Transverse colon (tissue), 4 donors: ENCODE data around the gene KRT33A. TPM values are rescaled to one million over a fixed set of nuclear protein-coding genes. Genes with fewer than 3 reads are reported as not detected.
"Not testable (repeated sequence)": the region's sequence is repeated elsewhere in the genome, so short reads cannot be mapped to it uniquely, and the experiment has no call there.

Experiments
- DNase-seq: peaks from one replicate; pipeline ENCODE4 v3.0.0-alpha.2; 2019
- H3K27ac ChIP-seq, 4 donors: fragments of 200-600 bp; sonication (generic); 2 replicates each; pipeline ENCODE4 v1.5.1; 2016 to 2018; ENCODE audit warnings: inconsistent platforms in 4 of 4
- H3K27me3 ChIP-seq: fragments of 200-600 bp; sonication (generic); 2 replicates; pipeline ENCODE4 v1.5.1; 2017; ENCODE audit warnings: inconsistent platforms
- H3K36me3 ChIP-seq, 4 donors: fragments of 200-600 bp; sonication (generic); 2 replicates each; pipeline ENCODE4 v1.5.1; 2017 to 2019; ENCODE audit warnings: inconsistent platforms in 4 of 4
- H3K4me1 ChIP-seq, 4 donors: fragments of 200-600 bp; sonication (generic); 2 replicates each; pipeline ENCODE4 v1.5.1; 2017 to 2020; ENCODE audit warnings: inconsistent platforms in 4 of 4
- H3K4me3 ChIP-seq, 4 donors: fragments of 200-600 bp; sonication (generic); 1 replicate in 1 of 4; 2 replicates in 3 of 4; pipeline versions ENCODE4 v1.5.1 to v1.6.1; 2017 to 2019; ENCODE audit warnings: inconsistent platforms in 4 of 4
- H3K9me3 ChIP-seq, 2 donors: fragments of 200-600 bp; sonication (generic); 2 replicates each; pipeline ENCODE4 v1.5.1; 2017 to 2019; ENCODE audit warnings: inconsistent platforms in 2 of 2
- CTCF ChIP-seq, 5 experiments: fragments of 200-600 bp in 3 of 5; fragments of 450-650 bp in 2 of 5; sonication (generic) in 3 of 5; IDR thresholded peaks; 1 replicate in 2 of 5; 2 replicates in 3 of 5; pipeline ENCODE4 v1.5.1; 2016 to 2017; ENCODE audit warnings: antibody characterized with exemption in 5 of 5, inconsistent platforms in 3 of 5, mild to moderate bottlenecking in 2 of 5, moderate library complexity in 1 of 5
- EP300 ChIP-seq: sonication (generic); formaldehyde crosslinking; IDR thresholded peaks from one replicate; pipeline ENCODE4 v1.6.1; 2017; ENCODE audit warnings: antibody characterized with exemption, low read depth
- POLR2A ChIP-seq: fragments of 450-650 bp; IDR thresholded peaks from one replicate; pipeline ENCODE4 v1.6.1; 2016; ENCODE audit warnings: antibody characterized with exemption, mild to moderate bottlenecking, moderate library complexity
- POLR2AphosphoS5 ChIP-seq, 3 donors: sonication (generic); formaldehyde crosslinking; IDR thresholded peaks; one replicate each; pipeline ENCODE4 v1.6.1; 2016; ENCODE audit warnings: antibody characterized with exemption in 3 of 3
- WGBS, 2 donors: methylation state at CpG; one replicate each; pipeline ENCODE4 v1.1.5; 2018; ENCODE audit warnings: low coverage in 1 of 2; 5-methylcytosine and 5-hydroxymethylcytosine counted together
- in situ Hi-C, 4 donors: fragments of 200-750 bp; cut with MboI; loops; one replicate each; pipeline versions ENCODE4 v1.15.0 to v1.15.1; 2017; ENCODE audit warnings: low sequenced_read_pairs in 3 of 4, low pct_ligation_motif_present in 1 of 4, low pct_unique_long_range_greater_than_20kb in 1 of 4
- intact Hi-C: fragments of 100-400 bp; cut with DNase I; formaldehyde crosslinking; loops from one replicate; pipeline ENCODE4 v1.15.1; 2023; ENCODE audit warnings: low total_unique reads
- total RNA-seq, 4 donors: library from RNA; depleted of rRNA; stranded (reverse); fragments of >200 nt; gene quantifications; one replicate each; pipeline ENCODE4 v1.1.0, GENCODE V29; 2016

The KRT33A gene
- total RNA-seq, 4 donors from 2014 or later, result not detected

DNA sequence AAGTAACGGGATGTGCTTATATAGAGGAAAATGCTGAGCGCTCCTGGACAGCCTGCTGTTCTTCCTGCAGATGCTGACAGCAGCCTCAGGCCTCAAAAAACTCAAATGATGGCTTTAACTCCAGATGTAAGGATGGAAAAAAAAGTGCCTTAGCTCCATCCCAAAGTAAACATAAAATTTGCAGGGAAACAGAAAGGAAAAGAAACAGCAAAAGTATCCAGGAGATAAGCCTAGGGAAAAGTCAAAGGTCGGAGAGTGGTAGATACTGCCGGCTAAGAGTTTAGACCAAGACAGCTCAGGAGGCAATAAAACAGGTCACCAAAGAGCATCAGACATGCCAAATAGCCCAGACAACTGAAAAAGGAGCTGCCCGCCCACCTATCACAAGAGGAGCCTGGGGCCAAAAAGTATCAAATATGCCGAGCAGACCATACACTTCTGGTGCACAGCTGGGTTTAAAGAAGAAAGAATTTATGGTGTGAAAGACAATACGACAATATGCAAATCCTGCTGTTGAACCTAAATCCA, 39.8 kb upstream of the KRT33A start:
- in situ Hi-C loops, result no loop called here
- no peak overlapping the region for H3K27ac ChIP-seq
- TF ChIP-seq EP300 (no peak), POLR2AphosphoS5 (IDR thresholded peaks at IDR 0.05) (no peak)
- no peaks in the 10 kb centered on the region for H3K36me3 ChIP-seq
- H3K9me3 ChIP-seq, result peaks cover 9 to 12% of the 10 kb centered on the region in 2 donors
- no peak overlapping the region for H3K4me3 ChIP-seq
- DNase-seq, result no peak
- 56 to 66% methylated on average over 5 to 7 of the region's 7 CpGs for WGBS, 2 donors
- intact Hi-C loops, result no loop called here
- peaks cover 29% of the 10 kb centered on the region for H3K27me3 ChIP-seq
- no peaks in the 10 kb centered on the region for H3K4me1 ChIP-seq

- Histone ChIP-seq H3K4me3 (no peak overlapping the region), H3K27ac (no peak overlapping the region), H3K36me3 (no peaks in the 10 kb centered on the region), H3K4me1 (no peaks in the 10 kb centered on the region), H3K27me3 (peaks cover 28% of the 10 kb centered on the region), H3K9me3 (peaks cover 9 to 14% of the 10 kb centered on the region in 2 donors)
- no peak for DNase-seq
- intact Hi-C loops, result no loop called here
- WGBS, 2 donors, result 70 to 83% methylated on average over 2 to 4 of the region's 4 CpGs
- in situ Hi-C loops, result no loop called here
- TF ChIP-seq CTCF (IDR thresholded peaks at IDR 0.05), result no peak
- no peak for TF ChIP-seq POLR2A
- TF ChIP-seq POLR2AphosphoS5 (IDR thresholded peaks at IDR 0.05), result no peak
- TF ChIP-seq EP300, result no peak
Observed at GRCh38 chr17:41387670-41388069, 37.0 kb upstream of the KRT33A start.

DNA sequence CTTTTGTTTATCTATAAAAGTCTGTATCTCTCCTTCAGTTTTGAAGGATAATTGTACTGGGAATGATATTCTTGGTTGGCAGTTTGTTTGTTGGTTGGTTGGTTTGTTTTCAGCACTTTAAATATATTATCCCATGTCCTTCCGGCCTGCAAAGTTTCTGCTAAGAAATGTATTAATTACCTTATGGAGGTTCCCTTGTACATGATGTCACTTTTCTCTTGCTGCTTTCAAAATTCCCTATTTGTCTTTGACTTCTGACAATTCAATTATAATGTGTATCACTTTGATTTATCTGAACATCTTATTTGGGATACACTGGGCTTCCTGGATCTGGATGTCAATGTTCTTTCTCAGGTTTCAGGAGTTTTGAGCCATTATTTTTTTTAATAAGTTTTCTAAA, 35.6 kb upstream of the KRT33A start:
- H3K9me3 ChIP-seq, result peaks cover 9 to 14% of the 10 kb centered on the region in 2 donors
- no peaks in the 10 kb centered on the region for H3K4me1 ChIP-seq
- H3K27me3 ChIP-seq, result peaks cover 27% of the 10 kb centered on the region
- no peak overlapping the region for H3K27ac ChIP-seq
- intact Hi-C loops, result no loop called here
- DNase-seq, result no peak
- TF ChIP-seq POLR2AphosphoS5 (IDR thresholded peaks at IDR 0.05) (no peak), POLR2A (no peak), EP300 (no peak), CTCF (IDR thresholded peaks at IDR 0.05) (no peak)
- WGBS, 2 donors, result 73 to 89% methylated on average over 1 of the region's 1 CpG
- no peaks in the 10 kb centered on the region for H3K36me3 ChIP-seq
- no peak overlapping the region for H3K4me3 ChIP-seq
- in situ Hi-C loops, result no loop called here

- DNase-seq, result no peak
- H3K27ac ChIP-seq, result no peak overlapping the region
- H3K4me1 ChIP-seq, result no peaks in the 10 kb centered on the region
- intact Hi-C loops (no loop called here), in situ Hi-C loops (no loop called here)
- no peak for TF ChIP-seq CTCF (IDR thresholded peaks at IDR 0.05)
- no peak overlapping the region for H3K4me3 ChIP-seq
- H3K9me3 ChIP-seq, result peaks cover 9 to 14% of the 10 kb centered on the region in 2 donors
- H3K27me3 ChIP-seq, result peaks cover 16% of the 10 kb centered on the region
- H3K36me3 ChIP-seq, result no peaks in the 10 kb centered on the region
- 97 to 100% methylated on average over 1 of the region's 1 CpG for WGBS, 2 donors
Observed at GRCh38 chr17:41383690-41384089, 33.1 kb upstream of the KRT33A start.

DNA sequence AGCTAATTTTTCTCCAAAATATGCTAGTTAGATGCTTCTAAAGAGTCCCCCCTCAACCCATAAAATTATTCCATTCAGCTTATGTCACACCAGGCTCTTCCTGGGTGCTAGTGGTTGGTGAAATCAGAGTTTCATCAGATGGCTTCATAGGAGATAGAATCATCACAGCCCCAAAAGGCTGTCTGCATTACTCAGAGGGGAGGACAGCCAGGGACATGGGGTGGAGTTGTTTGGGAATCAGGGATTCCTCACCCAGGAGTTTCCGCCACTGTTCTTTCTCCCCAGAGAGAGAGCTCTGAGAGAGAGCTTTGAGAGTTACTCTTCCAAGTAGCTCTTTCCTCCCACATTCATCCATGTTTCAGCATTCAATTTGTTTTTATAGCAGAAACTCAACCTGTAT, 31.8 kb upstream of the KRT33A start:
- TF ChIP-seq CTCF (IDR thresholded peaks at IDR 0.05) (no peak), POLR2A (no peak), EP300 (no peak), POLR2AphosphoS5 (IDR thresholded peaks at IDR 0.05) (no peak)
- peaks cover 13% of the 10 kb centered on the region for H3K27me3 ChIP-seq
- intact Hi-C loops, result no loop called here
- no peak overlapping the region for H3K27ac ChIP-seq
- H3K4me3 ChIP-seq, result no peak overlapping the region
- peaks cover 9 to 14% of the 10 kb centered on the region in 2 donors for H3K9me3 ChIP-seq
- H3K4me1 ChIP-seq, result no peaks in the 10 kb centered on the region
- WGBS, 2 donors, result 95 to 100% methylated on average over 1 of the region's 1 CpG
- DNase-seq, result no peak
- no peaks in the 10 kb centered on the region for H3K36me3 ChIP-seq
- in situ Hi-C loops, result no loop called here

DNA sequence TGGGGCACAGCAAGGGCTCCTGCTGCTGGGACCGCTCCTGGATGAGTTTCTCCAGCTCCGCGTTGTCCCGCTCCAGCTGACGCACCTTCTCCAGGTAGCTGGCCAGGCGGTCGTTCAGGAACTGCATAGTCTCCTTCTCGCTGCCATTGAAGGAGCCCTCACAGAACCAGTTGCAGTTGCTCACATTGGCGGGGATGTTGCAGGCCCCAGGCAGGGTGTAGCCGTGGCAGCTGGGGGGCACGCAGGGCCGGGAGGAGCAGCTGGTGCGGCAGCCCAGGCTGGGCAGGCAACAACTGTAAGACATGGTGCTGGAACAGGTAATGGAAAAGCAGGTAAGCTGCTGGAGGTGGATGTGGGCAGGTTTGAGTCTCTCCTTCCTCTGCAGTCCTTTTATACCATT, 31.3 kb upstream of the KRT33A start, which contains the start of gene KRT34:
Gene KRT34 (minus strand): TSS at position 364 of the 400 bp plus-strand sequence. CDS start 60 bp downstream, at position 304.
- Histone ChIP-seq H3K27me3 (peaks cover 12% of the 10 kb centered on the region), H3K9me3 (peaks cover 8 to 13% of the 10 kb centered on the region in 2 donors)
- H3K4me1 ChIP-seq, intact Hi-C loops, H3K27ac ChIP-seq, H3K36me3 ChIP-seq, in situ Hi-C loops, DNase-seq, H3K4me3 ChIP-seq: not testable (repeated sequence)
- WGBS, 2 donors, result 89% methylated on average over 13 of the region's 13 CpGs; no CpG with 5 or more reads in 1 of the 2 donors

GRCh38 chr17:41380091-41380490, 29.5 kb upstream of the KRT33A start:
- H3K27ac ChIP-seq, H3K4me3 ChIP-seq, H3K4me1 ChIP-seq, intact Hi-C loops, DNase-seq, in situ Hi-C loops, H3K36me3 ChIP-seq, H3K9me3 ChIP-seq: not testable (repeated sequence)
- 80 to 81% methylated on average over 3 to 7 of the region's 7 CpGs for WGBS, 2 donors
- H3K27me3 ChIP-seq, result peaks cover 12% of the 10 kb centered on the region
